ENCODE data around the gene EID2B.

The EID2B gene

GRCh38 chr19:39540333-39540673, 7.7 kb upstream of the EID2B start:
- Histone ChIP-seq H3K4me3 (ENCODE audit: low read length, poor library complexity, severe bottlenecking) (peak overlapping the region; percentile 83), H3K27me3 (ENCODE audit: insufficient read depth, low read length, poor library complexity, severe bottlenecking) (no peaks in the 10 kb centered on the region), H3K9me3 (ENCODE audit: insufficient read depth, low read depth, low read length) (no peaks in the 10 kb centered on the region), H2AFZ (ENCODE audit: low read length) (peak overlapping the region; percentile 94), H3K36me3 (ENCODE audit: insufficient read depth, low read length) (no peaks in the 10 kb centered on the region), H3K9me2 (replicated peaks; ENCODE audit: low read depth, low read length) (no peaks in the 10 kb centered on the region), H3K4me2 (ENCODE audit: low read depth, low read length, poor library complexity, severe bottlenecking) (peak overlapping the region; percentile 59), H4K20me1 (ENCODE audit: insufficient read depth, low read length, poor library complexity, severe bottlenecking) (peaks cover 10% of the 10 kb centered on the region), H3F3A (ENCODE audit: low read depth) (no peaks in the 10 kb centered on the region), H3K9ac (ENCODE audit: low read depth, low read length, poor library complexity, severe bottlenecking) (peak overlapping the region; percentile 80), H3K79me2 (ENCODE audit: insufficient read depth, low read length) (peaks cover 24% of the 10 kb centered on the region), H3K4me1 (ENCODE audit: insufficient read depth, low read length, poor library complexity, severe bottlenecking) (peaks cover 14% of the 10 kb centered on the region)
- TF ChIP-seq CTCF (conservative IDR thresholded peaks at IDR 0.05; ENCODE audit: low read length) (no peak; the same call in 1 of the 2 replicates), EZH2phosphoT487 (IDR thresholded peaks at IDR 0.05; ENCODE audit: borderline replicate concordance) (no peak)

GRCh38 chr19:39539518-39540332, 7.1 kb upstream of the EID2B start, which contains the start of gene EID2:
EID2 (minus strand) TSS chr19:39540161; CDS start chr19:39540079, 82 bp downstream.
- Histone ChIP-seq H3K9ac (ENCODE audit: low read depth, low read length, poor library complexity, severe bottlenecking) (peak within 1 kb of the TSS; percentile 80), H3K79me2 (ENCODE audit: insufficient read depth, low read length) (peaks cover 24% of the 10 kb centered on the region), H4K20me1 (ENCODE audit: insufficient read depth, low read length, poor library complexity, severe bottlenecking) (peaks cover 10% of the 10 kb centered on the region), H3K27me3 (ENCODE audit: insufficient read depth, low read length, poor library complexity, severe bottlenecking) (no peaks in the 10 kb centered on the region), H2AFZ (ENCODE audit: low read length) (peak within 1 kb of the TSS; percentile 97), H3K36me3 (ENCODE audit: insufficient read depth, low read length) (no peaks in the 10 kb centered on the region), H3K4me3 (ENCODE audit: low read length, poor library complexity, severe bottlenecking) (peak within 1 kb of the TSS; percentile 83), H3K9me3 (ENCODE audit: insufficient read depth, low read depth, low read length) (no peaks in the 10 kb centered on the region), H3F3A (ENCODE audit: low read depth) (no peaks in the 10 kb centered on the region), H3K4me1 (ENCODE audit: insufficient read depth, low read length, poor library complexity, severe bottlenecking) (peaks cover 14% of the 10 kb centered on the region), H3K4me2 (ENCODE audit: low read depth, low read length, poor library complexity, severe bottlenecking) (peak within 1 kb of the TSS; percentile 77), H3K9me2 (replicated peaks; ENCODE audit: low read depth, low read length) (no peaks in the 10 kb centered on the region)
- TF ChIP-seq EZH2phosphoT487 (IDR thresholded peaks at IDR 0.05; ENCODE audit: borderline replicate concordance): no peak
- TF ChIP-seq CTCF (conservative IDR thresholded peaks at IDR 0.05; ENCODE audit: low read length): peak; percentile 73; the same call in 1 of the 2 replicates

- Histone ChIP-seq H3K9me2 (replicated peaks; ENCODE audit: low read depth, low read length) (no peaks in the 10 kb centered on the region), H2AFZ (ENCODE audit: low read length) (no peak overlapping the region; the same call in 1 of the 2 replicates), H3K36me3 (ENCODE audit: insufficient read depth, low read length) (no peaks in the 10 kb centered on the region), H4K20me1 (ENCODE audit: insufficient read depth, low read length, poor library complexity, severe bottlenecking) (peaks cover 10% of the 10 kb centered on the region), H3K9ac (ENCODE audit: low read depth, low read length, poor library complexity, severe bottlenecking) (peak overlapping the region; percentile 80), H3K27me3 (ENCODE audit: insufficient read depth, low read length, poor library complexity, severe bottlenecking) (no peaks in the 10 kb centered on the region), H3F3A (ENCODE audit: low read depth) (no peaks in the 10 kb centered on the region), H3K9me3 (ENCODE audit: insufficient read depth, low read depth, low read length) (no peaks in the 10 kb centered on the region), H3K79me2 (ENCODE audit: insufficient read depth, low read length) (peaks cover 24% of the 10 kb centered on the region), H3K4me2 (ENCODE audit: low read depth, low read length, poor library complexity, severe bottlenecking) (peak overlapping the region; percentile 77), H3K4me3 (ENCODE audit: low read length, poor library complexity, severe bottlenecking) (peak overlapping the region; percentile 83), H3K4me1 (ENCODE audit: insufficient read depth, low read length, poor library complexity, severe bottlenecking) (peaks cover 14% of the 10 kb centered on the region)
- TF ChIP-seq EZH2phosphoT487 (IDR thresholded peaks at IDR 0.05; ENCODE audit: borderline replicate concordance) (no peak), CTCF (conservative IDR thresholded peaks at IDR 0.05; ENCODE audit: low read length) (no peak)
These were observed 6.5 kb upstream of the EID2B start for GRCh38 chr19:39539165-39539517.
